HG02973 (cell line): Measurements from ENCODE around the gene SLBP.

ENCODE experiments used
- ATAC-seq: cut with Tn5 transposase; IDR thresholded peaks from one replicate; pipeline ENCODE4 v1.9.1; 2021; ENCODE audit warnings: moderate library complexity; ENCODE audit not compliant: unreplicated experiment

Gene SLBP

GRCh38 chr4:1749826-1750225 is 37.7 kb upstream of the SLBP start:
- no peak for ATAC-seq

GRCh38 chr4:1749370-1749769 is 37.3 kb upstream of the SLBP start:
- ATAC-seq: no peak

- ATAC-seq: no peak
Observed at GRCh38 chr4:1748465-1748995, 36.4 kb upstream of the SLBP start.

GRCh38 chr4:1747603-1747967 is 35.5 kb upstream of the SLBP start:
- no peak for ATAC-seq

GRCh38 chr4:1746919-1747602 is 34.9 kb upstream of the SLBP start:
- ATAC-seq: no peak

DNA sequence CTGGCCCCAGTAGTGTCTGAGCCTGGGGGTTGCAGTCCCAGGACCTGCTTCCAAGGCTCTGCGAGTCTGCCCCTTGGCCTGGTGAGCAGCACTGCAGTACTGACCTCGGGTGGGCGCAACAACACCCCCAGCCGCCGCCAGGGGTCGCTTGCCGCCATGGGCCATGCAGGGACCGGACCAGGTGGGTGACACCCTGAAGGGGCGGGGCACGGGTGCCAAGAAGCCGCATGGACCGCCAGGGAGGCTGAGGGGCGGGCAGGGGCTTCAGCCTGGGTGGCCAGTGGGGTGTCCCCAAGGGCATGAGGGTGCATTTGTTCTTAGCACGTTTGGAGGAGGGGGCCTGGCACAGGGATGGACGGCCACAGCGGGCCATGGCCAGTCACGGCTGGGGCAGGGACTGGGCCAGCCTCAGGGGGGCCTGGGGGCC is 34.2 kb upstream of the SLBP start:
- ATAC-seq: no peak

GRCh38 chr4:1745697-1746096 is 33.6 kb upstream of the SLBP start:
- ATAC-seq: no peak

GRCh38 chr4:1745165-1745564 is 33.0 kb upstream of the SLBP start:
- no peak for ATAC-seq

DNA sequence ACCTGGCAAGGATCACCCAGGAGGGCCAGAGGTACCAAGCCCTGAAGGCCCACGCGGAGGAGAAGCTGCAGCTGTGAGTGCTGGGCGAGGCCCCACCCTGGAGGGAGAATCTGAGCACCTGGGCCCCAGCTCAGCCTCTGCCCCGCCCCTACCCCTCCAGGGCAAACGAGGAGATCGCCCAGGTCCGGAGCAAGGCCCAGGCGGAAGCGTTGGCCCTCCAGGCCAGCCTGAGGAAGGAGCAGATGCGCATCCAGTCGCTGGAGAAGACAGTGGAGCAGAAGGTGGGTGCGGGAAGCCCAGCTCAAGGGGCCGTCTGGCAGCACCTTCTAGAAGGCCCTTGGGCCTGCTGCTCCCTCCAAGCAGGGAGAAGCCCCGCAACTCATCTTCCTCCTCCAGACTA is 32.4 kb upstream of the SLBP start:
- ATAC-seq: no peak

DNA sequence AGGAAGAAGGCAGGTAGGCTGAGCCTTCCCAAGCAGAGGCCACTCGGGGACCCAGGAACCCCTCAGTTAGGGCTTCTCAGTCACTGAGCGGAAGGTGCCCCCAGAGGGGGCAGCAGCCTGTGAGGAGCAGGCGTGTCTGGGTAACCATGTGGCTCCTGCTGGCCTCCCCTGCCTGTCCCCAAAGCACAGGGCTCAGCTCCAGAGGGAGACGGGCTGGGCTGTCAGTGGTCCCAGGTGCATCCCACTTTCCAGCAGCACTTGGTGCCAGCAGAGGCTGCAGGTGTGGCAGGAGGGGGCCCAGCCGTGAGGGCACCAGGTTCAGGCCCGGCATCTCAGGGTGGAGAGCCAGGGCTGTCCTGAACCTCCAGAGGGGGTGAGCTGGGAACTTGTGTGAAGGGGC is 31.9 kb upstream of the SLBP start:
- ATAC-seq: no peak

DNA sequence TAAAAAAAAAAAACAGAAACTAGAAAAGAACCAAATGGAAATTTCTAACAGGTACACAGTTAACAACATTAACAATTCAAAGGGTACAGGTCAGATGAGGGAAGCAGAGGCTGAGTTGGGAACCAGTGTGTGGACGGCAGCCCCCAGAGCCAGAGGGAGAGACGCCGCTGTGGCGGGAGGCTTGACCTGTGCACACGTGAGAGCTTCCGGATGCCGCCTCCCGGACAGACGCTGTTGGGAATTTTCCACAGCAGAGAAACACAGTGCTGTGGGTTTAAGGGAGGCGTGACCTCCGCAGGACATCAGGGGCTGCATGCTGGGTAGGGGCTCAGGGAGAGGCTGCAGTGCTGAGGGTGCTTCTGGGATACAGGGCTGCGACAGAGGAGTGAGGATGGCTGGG is 31.4 kb upstream of the SLBP start:
- no peak for ATAC-seq

- ATAC-seq: no peak
Observed at GRCh38 chr4:1741208-1741607, 29.1 kb upstream of the SLBP start.

DNA sequence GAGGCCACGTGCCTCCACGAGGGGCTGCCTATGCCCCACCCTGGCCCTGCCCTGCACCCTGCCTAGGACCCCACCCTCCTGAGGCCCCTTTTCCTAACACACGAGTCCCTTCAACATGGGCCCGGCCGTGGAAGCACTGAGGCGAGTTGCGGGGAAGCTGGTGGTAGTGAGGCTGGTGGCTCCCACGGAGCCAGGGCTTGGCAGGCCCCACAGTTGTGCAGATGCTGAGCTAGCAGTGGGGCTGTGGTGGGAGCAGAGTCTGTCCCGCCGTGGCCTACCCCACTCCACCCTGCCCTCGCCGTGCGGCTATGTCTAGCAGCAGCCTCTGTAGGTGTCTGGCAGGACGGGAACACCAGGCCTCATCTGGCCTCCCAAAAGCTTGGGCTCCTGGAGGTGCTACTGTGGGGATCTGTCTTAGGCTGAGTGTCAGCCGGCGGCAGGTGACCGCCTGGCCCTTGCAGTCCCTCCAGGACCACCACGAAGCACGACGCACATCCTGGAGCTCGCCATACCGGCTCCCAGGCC is 28.0 kb upstream of the SLBP start:
- no peak for ATAC-seq

DNA sequence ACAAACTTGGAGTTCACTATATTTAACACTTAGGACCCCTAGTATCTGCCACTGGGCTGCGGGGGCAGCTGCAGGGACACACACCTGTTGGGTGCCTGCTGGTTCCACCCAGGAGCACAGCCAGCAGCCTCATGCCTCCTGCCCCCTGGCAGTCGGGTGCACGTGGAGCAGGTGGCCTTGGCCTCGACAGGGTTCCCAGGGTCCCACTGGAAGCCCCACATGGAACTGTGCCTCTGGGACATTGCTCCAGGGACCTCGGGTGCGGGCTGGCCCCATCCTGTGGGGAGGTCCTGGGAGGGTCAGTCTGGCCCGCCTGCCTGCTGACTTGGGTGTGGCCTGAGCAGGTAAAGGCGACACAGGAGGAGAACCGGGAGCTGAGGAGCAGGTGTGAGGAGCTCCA is 27.2 kb upstream of the SLBP start:
- ATAC-seq: no peak

- no peak for ATAC-seq
Observed at GRCh38 chr4:1738410-1738809, 26.3 kb upstream of the SLBP start.

DNA sequence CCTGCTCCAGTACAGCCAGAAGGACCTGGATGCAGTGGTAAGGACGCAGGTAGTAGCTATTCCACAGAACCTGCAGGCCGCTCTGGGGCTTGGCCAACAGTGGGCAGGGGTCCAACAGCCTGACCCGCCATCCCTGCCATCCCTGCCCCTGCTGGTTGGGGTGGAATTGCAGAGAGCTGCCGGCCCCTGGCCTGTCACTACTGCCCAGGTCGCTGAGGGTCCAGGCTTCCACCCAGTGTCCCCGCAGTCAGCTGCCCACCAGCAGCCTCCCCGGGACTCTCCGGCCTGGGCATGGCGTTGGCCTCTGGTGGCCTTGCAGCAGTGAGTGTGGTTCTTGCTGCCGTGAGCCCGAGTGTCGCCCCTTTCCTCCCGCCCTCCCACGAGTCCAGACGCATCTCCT is 25.5 kb upstream of the SLBP start:
- no peak for ATAC-seq

- no peak for ATAC-seq
Observed at GRCh38 chr4:1736812-1737211, 24.7 kb upstream of the SLBP start.

- ATAC-seq: no peak
Observed at GRCh38 chr4:1735215-1735614, 23.1 kb upstream of the SLBP start.

DNA sequence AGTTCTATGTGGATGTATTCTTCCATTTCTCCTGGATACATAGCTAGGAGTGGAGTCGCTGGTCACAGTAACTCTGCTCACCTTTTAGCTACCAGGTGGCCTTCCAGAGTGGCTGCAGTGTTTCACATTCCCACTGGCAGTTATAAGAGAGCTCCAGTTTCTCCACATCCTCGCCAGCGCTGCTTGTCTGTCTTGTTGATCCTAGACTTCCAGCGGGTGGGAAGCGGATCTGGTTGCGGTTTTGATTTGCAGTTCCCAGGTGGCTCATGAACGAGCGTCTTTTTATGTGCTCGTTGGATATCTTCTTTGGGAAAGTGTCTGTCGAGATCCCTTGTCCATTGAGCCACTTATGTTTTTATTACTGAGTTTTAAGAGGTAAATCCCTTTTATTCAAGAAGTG is 20.8 kb upstream of the SLBP start:
- ATAC-seq: no peak

DNA sequence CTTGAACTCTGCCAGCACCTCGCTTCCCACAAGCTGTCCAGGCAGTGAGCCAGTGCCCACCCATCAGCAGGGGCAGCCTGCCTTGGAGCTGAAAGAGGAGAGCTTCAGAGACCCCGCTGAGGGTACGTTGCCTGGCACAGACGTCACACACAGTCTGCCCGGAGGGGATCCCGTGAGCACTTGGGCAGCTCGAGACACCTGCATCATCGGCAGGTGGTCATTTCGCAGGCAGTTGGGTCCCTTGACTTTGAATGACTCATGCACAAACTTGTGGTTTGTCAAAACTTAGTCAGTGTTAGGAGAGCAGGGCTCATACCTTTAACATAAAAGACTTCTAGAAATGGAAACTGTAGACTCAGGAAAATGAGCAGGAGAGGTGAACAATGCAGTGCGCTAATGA is 19.1 kb upstream of the SLBP start:
- no peak for ATAC-seq

DNA sequence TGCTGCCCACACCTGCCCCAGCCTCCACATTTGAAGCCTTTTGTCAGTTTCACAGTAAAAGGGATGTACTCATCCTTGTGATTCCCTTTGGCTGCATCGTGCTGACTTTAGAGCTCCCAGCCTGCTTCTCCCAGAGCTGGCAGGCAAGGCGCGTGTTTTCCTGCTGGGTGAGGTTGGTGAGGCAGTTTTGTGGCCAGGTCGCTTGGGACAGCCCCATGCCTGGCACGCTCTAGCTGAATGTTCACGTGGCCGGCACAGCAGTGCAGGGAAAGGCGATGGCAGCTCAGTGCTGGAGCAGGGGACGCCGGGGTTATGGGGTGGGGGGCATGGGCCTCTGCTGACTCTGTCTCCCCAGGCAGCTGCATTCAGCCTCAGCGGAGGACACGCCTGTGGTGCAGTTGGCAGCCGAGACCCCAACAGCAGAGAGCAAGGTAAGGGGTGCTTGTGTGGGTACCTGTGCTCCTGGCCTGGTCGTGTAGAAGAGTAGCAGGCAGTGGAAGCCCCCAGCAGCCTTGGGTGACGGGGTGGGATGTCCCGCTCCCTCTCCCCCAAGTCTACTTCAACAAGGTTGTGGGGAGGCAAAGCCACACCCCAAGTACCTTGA is 18.5 kb upstream of the SLBP start:
- ATAC-seq: no peak
